GM23338 (cell line): ENCODE measurements around the gene MAMSTR. TPM values are rescaled to one million over a fixed set of nuclear protein-coding genes. Genes with fewer than 3 reads are reported as not detected.

Experiments
- ATAC-seq: fragments of 200-7000 bp; cut with Tn5 transposase; 3 replicates; pipeline ENCODE4 v1.9.1; 2020
- DNase-seq: peaks from one replicate; pipeline ENCODE4 v3.0.0-alpha.2; 2015; ENCODE audit warnings: low spot score
- H2AFZ ChIP-seq: fragments of 200-600 bp; sonication (generic); 2 replicates; pipeline ENCODE4 v1.8.0; 2016; ENCODE audit warnings: antibody characterized with exemption, mild to moderate bottlenecking, moderate library complexity
- H3F3A ChIP-seq: fragments of 200-600 bp; sonication (generic); replicated peaks from 2 replicates; pipeline ENCODE4 v1.8.0; 2017; ENCODE audit warnings: antibody characterized with exemption, mixed run types, low read depth
- H3K27ac ChIP-seq: fragments of 200-600 bp; sonication (generic); 2 replicates; pipeline ENCODE4 v1.6.1; 2016; ENCODE audit warnings: low read depth
- H3K27me3 ChIP-seq: fragments of 200-600 bp; sonication (generic); 2 replicates; pipeline ENCODE4 v1.8.0; 2016; ENCODE audit warnings: mild to moderate bottlenecking, mixed run types, moderate library complexity; ENCODE audit not compliant: insufficient read depth
- H3K36me3 ChIP-seq: fragments of 200-600 bp; sonication (generic); 2 replicates; pipeline ENCODE4 v1.8.0; 2016; ENCODE audit warnings: mild to moderate bottlenecking; ENCODE audit not compliant: insufficient read depth
- H3K4me1 ChIP-seq: fragments of 200-600 bp; sonication (generic); 2 replicates; pipeline ENCODE4 v1.8.0; 2016; ENCODE audit warnings: mild to moderate bottlenecking, moderate library complexity; ENCODE audit not compliant: insufficient read depth
- H3K4me2 ChIP-seq: fragments of 200-600 bp; sonication (generic); 2 replicates; pipeline ENCODE4 v1.7.1; 2017; ENCODE audit warnings: mixed run types
- H3K4me3 ChIP-seq: fragments of 200-600 bp; sonication (generic); 2 replicates; pipeline ENCODE4 v1.6.1; 2016; ENCODE audit warnings: mixed run types
- H3K79me2 ChIP-seq: fragments of 200-600 bp; sonication (generic); replicated peaks from 2 replicates; pipeline ENCODE4 v1.8.0; 2017; ENCODE audit warnings: mild to moderate bottlenecking; ENCODE audit not compliant: insufficient read depth
- H3K9me2 ChIP-seq: fragments of 200-600 bp; sonication (generic); 2 replicates; pipeline ENCODE4 v1.8.0; 2017; ENCODE audit not compliant: insufficient read depth
- H4K20me1 ChIP-seq: fragments of 200-600 bp; sonication (generic); replicated peaks from 2 replicates; pipeline ENCODE4 v1.8.0; 2017; ENCODE audit warnings: mild to moderate bottlenecking; ENCODE audit not compliant: insufficient read depth
- H3K27ac Mint-ChIP-seq: 2 replicates; pipeline ENCODE4 v1.8.0; 2020; ENCODE audit warnings: inconsistent platforms, mild to moderate bottlenecking, moderate library complexity, mixed read lengths
- H3K27me3 Mint-ChIP-seq: 3 replicates; pipeline ENCODE4 v1.8.0; 2022; ENCODE audit warnings: low read depth, mild to moderate bottlenecking, moderate library complexity, mixed read lengths, inconsistent platforms; ENCODE audit not compliant: insufficient read depth, poor library complexity
- H3K36me3 Mint-ChIP-seq: 3 replicates; pipeline ENCODE4 v1.8.0; 2021; ENCODE audit warnings: low read depth, mild to moderate bottlenecking, inconsistent platforms, moderate library complexity, mixed read lengths
- H3K4me1 Mint-ChIP-seq: 3 replicates; pipeline ENCODE4 v1.8.0; 2020; ENCODE audit warnings: mild to moderate bottlenecking, inconsistent platforms, mixed read lengths
- H3K4me3 Mint-ChIP-seq: 3 replicates; pipeline ENCODE4 v1.8.0; 2021; ENCODE audit warnings: moderate library complexity, mild to moderate bottlenecking, inconsistent platforms, mixed read lengths
- H3K9me3 Mint-ChIP-seq: 3 replicates; pipeline ENCODE4 v1.8.0; 2020; ENCODE audit warnings: moderate library complexity, mild to moderate bottlenecking, inconsistent platforms, mixed read lengths
- CREB1 ChIP-seq: fragments of 250-450 bp; sonication (Bioruptor Pico); IDR thresholded peaks from 2 replicates; pipeline ENCODE4 v1.5.0; 2020; ENCODE audit warnings: low read depth, mild to moderate bottlenecking, moderate library complexity
- EZH2 ChIP-seq: fragments of 200-600 bp; sonication (generic); IDR thresholded peaks from one replicate; pipeline ENCODE4 v1.8.0; 2017; ENCODE audit warnings: antibody characterized with exemption, mild to moderate bottlenecking, low read depth; ENCODE audit not compliant: unreplicated experiment
- JUNB ChIP-seq: IDR thresholded peaks from one replicate; pipeline ENCODE4 v1.6.1; 2016; ENCODE audit warnings: antibody characterized with exemption; ENCODE audit not compliant: unreplicated experiment
- POLR2AphosphoS5 ChIP-seq: IDR thresholded peaks from 2 replicates; pipeline ENCODE4 v1.6.1; 2016; ENCODE audit warnings: antibody characterized with exemption, low read depth
- REST ChIP-seq: IDR thresholded peaks from one replicate; pipeline ENCODE4 v1.6.1; 2018; ENCODE audit warnings: antibody characterized with exemption; ENCODE audit not compliant: unreplicated experiment
- ZNF331 ChIP-seq: fragments of 250-450 bp; sonication (Bioruptor Pico); IDR thresholded peaks from 2 replicates; pipeline ENCODE4 v1.5.0; 2020; ENCODE audit warnings: low read depth, mild to moderate bottlenecking, moderate library complexity
- polyA plus RNA-seq: library from polyadenylated mRNA; unstranded; fragments of >200 nt; fragmentation: Nextera tagmentation; extraction: Ambion mirVana; gene quantifications from 2 replicates; pipeline ENCODE4 v1.2.1, GENCODE V29; 2016
- total RNA-seq: library from RNA; depleted of rRNA; stranded (reverse); fragments of >200 nt; shearing (Covaris generic); gene quantifications from 2 replicates; pipeline ENCODE4 v1.2.3, GENCODE V29; 2014
- TF ChIP-seq, protein P1 (sequence below): fragments of 250-450 bp; sonication (Bioruptor Pico); IDR thresholded peaks from 2 replicates; pipeline ENCODE4 v1.5.0; 2020; ENCODE audit warnings: mild to moderate bottlenecking, moderate library complexity

MAMSTR gene
- total and polyA plus RNA-seq, 2 experiments from 2014 or later = 1.9 to 2.0 TPM

DNA sequence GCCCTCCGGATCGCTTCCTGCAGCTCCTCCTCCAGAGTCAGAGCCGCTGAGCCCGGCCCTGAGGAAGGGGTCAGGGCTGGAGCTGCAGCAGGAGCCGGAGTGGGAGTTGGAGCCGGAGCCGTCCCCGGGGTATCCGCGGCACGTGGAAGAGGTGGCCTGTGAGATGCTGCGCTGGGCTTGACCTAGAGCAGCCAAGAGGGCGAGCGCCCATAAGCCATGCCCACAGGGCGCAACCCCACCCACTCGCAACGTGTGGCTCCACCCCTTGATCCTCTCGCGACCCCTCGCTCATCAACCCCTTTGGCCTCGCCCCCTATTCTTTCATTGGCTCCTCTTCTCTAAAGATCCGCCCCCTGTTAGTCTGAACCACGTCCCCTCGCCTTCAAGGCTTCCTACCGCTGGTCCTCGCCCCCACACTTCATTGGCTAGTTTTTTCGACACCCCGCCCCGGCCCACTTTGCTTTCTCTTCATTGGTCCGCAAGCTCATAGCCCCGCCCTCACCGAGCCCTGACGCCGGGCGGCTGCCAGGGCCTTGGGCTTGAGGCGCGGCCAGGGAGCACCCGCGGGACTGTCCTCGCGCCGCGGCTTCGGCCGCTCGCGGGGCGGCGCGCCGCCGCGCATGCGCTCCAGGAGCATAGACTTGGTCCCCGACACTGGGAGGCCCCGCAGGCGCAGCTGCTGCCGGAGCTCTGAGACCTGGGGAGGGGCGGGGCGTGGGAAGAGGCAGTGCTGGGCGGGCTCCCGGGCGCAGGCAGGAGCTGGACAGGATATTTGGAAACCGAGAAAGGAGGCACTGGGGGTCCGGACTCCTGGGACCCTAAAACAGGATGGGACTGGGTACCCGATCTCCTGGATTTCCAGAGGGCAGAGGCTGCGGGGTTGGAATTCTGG, 5.4 kb downstream of the MAMSTR start:
- Histone ChIP-seq H3F3A (peaks cover 10% of the 10 kb centered on the region; the same call in 1 of the 2 replicates), H3K36me3 (no peaks in the 10 kb centered on the region), H3K27me3 (no peaks in the 10 kb centered on the region), H3K27ac (peak overlapping the region; percentile 78; the same call in 1 of the 2 replicates), H2AFZ (peak overlapping the region; percentile 54; the same call in 1 of the 2 replicates), H3K4me2 (peak overlapping the region; percentile 92), H4K20me1 (no peaks in the 10 kb centered on the region), H3K79me2 (no peaks in the 10 kb centered on the region), H3K4me3 (peak overlapping the region; percentile 85), H3K9me2 (no peaks in the 10 kb centered on the region), H3K4me1 (peaks cover 33% of the 10 kb centered on the region)
- Mint-ChIP-seq H3K36me3 (peaks cover 7% of the 10 kb centered on the region; the same call in 2 of the 3 replicates), H3K9me3 (peaks cover 10% of the 10 kb centered on the region; the same call in 2 of the 3 replicates), H3K4me1 (peaks cover 32% of the 10 kb centered on the region), H3K4me3 (peak overlapping the region; percentile 87), H3K27ac (no peak overlapping the region), H3K27me3 (peaks cover 24% of the 10 kb centered on the region)
- TF ChIP-seq POLR2AphosphoS5 (peak; percentile 57), ZNF331 (no peak), REST (no peak), EZH2 (no peak), CREB1 (CRISPR knock-in tag) (peak; percentile 47; the same call in 1 of the 2 replicates), JUNB (no peak)
- TF ChIP-seq, protein P1, sequence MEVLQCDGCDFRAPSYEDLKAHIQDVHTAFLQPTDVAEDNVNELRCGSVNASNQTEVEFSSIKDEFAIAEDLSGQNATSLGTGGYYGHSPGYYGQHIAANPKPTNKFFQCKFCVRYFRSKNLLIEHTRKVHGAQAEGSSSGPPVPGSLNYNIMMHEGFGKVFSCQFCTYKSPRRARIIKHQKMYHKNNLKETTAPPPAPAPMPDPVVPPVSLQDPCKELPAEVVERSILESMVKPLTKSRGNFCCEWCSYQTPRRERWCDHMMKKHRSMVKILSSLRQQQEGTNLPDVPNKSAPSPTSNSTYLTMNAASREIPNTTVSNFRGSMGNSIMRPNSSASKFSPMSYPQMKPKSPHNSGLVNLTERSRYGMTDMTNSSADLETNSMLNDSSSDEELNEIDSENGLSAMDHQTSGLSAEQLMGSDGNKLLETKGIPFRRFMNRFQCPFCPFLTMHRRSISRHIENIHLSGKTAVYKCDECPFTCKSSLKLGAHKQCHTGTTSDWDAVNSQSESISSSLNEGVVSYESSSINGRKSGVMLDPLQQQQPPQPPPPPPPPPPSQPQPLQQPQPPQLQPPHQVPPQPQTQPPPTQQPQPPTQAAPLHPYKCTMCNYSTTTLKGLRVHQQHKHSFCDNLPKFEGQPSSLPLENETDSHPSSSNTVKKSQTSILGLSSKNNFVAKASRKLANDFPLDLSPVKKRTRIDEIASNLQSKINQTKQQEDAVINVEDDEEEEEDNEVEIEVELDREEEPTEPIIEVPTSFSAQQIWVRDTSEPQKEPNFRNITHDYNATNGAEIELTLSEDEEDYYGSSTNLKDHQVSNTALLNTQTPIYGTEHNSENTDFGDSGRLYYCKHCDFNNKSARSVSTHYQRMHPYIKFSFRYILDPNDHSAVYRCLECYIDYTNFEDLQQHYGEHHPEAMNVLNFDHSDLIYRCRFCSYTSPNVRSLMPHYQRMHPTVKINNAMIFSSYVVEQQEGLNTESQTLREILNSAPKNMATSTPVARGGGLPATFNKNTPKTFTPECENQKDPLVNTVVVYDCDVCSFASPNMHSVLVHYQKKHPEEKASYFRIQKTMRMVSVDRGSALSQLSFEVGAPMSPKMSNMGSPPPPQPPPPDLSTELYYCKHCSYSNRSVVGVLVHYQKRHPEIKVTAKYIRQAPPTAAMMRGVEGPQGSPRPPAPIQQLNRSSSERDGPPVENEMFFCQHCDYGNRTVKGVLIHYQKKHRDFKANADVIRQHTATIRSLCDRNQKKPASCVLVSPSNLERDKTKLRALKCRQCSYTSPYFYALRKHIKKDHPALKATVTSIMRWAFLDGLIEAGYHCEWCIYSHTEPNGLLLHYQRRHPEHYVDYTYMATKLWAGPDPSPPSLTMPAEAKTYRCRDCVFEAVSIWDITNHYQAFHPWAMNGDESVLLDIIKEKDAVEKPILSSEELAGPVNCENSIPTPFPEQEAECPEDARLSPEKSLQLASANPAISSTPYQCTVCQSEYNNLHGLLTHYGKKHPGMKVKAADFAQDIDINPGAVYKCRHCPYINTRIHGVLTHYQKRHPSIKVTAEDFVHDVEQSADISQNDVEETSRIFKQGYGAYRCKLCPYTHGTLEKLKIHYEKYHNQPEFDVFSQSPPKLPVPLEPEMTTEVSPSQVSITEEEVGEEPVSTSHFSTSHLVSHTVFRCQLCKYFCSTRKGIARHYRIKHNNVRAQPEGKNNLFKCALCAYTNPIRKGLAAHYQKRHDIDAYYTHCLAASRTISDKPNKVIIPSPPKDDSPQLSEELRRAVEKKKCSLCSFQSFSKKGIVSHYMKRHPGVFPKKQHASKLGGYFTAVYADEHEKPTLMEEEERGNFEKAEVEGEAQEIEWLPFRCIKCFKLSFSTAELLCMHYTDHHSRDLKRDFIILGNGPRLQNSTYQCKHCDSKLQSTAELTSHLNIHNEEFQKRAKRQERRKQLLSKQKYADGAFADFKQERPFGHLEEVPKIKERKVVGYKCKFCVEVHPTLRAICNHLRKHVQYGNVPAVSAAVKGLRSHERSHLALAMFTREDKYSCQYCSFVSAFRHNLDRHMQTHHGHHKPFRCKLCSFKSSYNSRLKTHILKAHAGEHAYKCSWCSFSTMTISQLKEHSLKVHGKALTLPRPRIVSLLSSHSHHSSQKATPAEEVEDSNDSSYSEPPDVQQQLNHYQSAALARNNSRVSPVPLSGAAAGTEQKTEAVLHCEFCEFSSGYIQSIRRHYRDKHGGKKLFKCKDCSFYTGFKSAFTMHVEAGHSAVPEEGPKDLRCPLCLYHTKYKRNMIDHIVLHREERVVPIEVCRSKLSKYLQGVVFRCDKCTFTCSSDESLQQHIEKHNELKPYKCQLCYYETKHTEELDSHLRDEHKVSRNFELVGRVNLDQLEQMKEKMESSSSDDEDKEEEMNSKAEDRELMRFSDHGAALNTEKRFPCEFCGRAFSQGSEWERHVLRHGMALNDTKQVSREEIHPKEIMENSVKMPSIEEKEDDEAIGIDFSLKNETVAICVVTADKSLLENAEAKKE (CRISPR knock-in tag) = no peak
- ATAC-seq (peak; percentile 82), DNase-seq (peak; percentile 100)
